ENCODE data around the gene S100A1. TPM values are rescaled to one million over a fixed set of nuclear protein-coding genes. Genes with fewer than 3 reads are reported as not detected.

S100A1 gene
- total and polyA plus RNA-seq, 2 of the 13 experiments (the other 11 are each of a cell fraction or from before 2014, with no cell fraction given) = 120 to 251 TPM

GRCh38 chr1:153670859-153671627, 42.8 kb downstream of the S100A1 start, which contains the start of gene ILF2 (continued):
- TF ChIP-seq ELF4 (CRISPR knock-in tag; IDR thresholded peaks at IDR 0.05; ENCODE audit: borderline replicate concordance) = 0 out of 2 replicates have a peak, but pooled peaks have one; percentile 23
- 0 out of 2 replicates have a peak, but pooled peaks have one; percentile 62 for TF ChIP-seq ZZZ3 (CRISPR knock-in tag; IDR thresholded peaks at IDR 0.05; ENCODE audit: borderline replicate concordance)
- TF ChIP-seq PATZ1 (CRISPR knock-in tag; IDR thresholded peaks at IDR 0.05) = no peak
- peak; percentile 88 for TF ChIP-seq CREB1 (IDR thresholded peaks at IDR 0.05)
- TF ChIP-seq CREB1 (CRISPR knock-in tag; IDR thresholded peaks at IDR 0.05) = peak; percentile 93
- no peak for TF ChIP-seq SP5 (CRISPR knock-in tag; IDR thresholded peaks at IDR 0.05; ENCODE audit: borderline replicate concordance, low read depth)
- TF ChIP-seq ZNF552 (CRISPR knock-in tag; IDR thresholded peaks at IDR 0.05; ENCODE audit: borderline replicate concordance) = no peak
- peak; percentile 68; the same call in 1 of the 2 replicates for TF ChIP-seq ZMAT3 (CRISPR knock-in tag; conservative IDR thresholded peaks at IDR 0.05)
- TF ChIP-seq ZNF614 (CRISPR knock-in tag; IDR thresholded peaks at IDR 0.05; ENCODE audit: borderline replicate concordance) = peak; percentile 63; the same call in 1 of the 2 replicates
- TF ChIP-seq CEBPG (CRISPR knock-in tag; IDR thresholded peaks at IDR 0.05) = peak; percentile 8
- peak; percentile 97 for TF ChIP-seq MAF1 (CRISPR knock-in tag; IDR thresholded peaks at IDR 0.05; ENCODE audit: borderline replicate concordance)
- TF ChIP-seq KDM6A (CRISPR knock-in tag; IDR thresholded peaks at IDR 0.05; ENCODE audit: low read depth) = no peak; the same call in 1 of the 2 replicates
- 0 out of 2 replicates have a peak, but pooled peaks have one; percentile 76 for TF ChIP-seq ZNF615 (CRISPR knock-in tag; IDR thresholded peaks at IDR 0.05; ENCODE audit: borderline replicate concordance)
- TF ChIP-seq GABPA (IDR thresholded peaks at IDR 0.05; ENCODE audit: low read depth, low read length) = no peak
- TF ChIP-seq GABPA (CRISPR knock-in tag; IDR thresholded peaks at IDR 0.05; ENCODE audit: low read depth) = peak; percentile 47
- no peak for TF ChIP-seq ZFP37 (CRISPR knock-in tag; IDR thresholded peaks at IDR 0.05; ENCODE audit: borderline replicate concordance)
- peak; percentile 89 to 94 for TF ChIP-seq POLR2A (IDR thresholded peaks at IDR 0.05; ENCODE audit: insufficient read depth in 1 of 2, low read depth in 2 of 2, low read length in 2 of 2)
- peak; percentile 68; the same call in 1 of the 2 replicates for TF ChIP-seq HINFP (CRISPR knock-in tag; IDR thresholded peaks at IDR 0.05; ENCODE audit: low read depth)
- TF ChIP-seq PHF20 (CRISPR knock-in tag; IDR thresholded peaks at IDR 0.05) = peak; percentile 80
- TF ChIP-seq KMT2A (CRISPR knock-in tag; IDR thresholded peaks at IDR 0.05) = 0 out of 2 replicates have a peak, but pooled peaks have one; percentile 4
- no peak for TF ChIP-seq ZC3H4 (CRISPR knock-in tag; IDR thresholded peaks at IDR 0.05; ENCODE audit: borderline replicate concordance)
- TF ChIP-seq SIN3A (IDR thresholded peaks at IDR 0.05; ENCODE audit: borderline replicate concordance, low read depth, low read length) = peak; percentile 89
- TF ChIP-seq ZMYM3 (CRISPR knock-in tag; IDR thresholded peaks at IDR 0.05) = 0 out of 2 replicates have a peak, but pooled peaks have one; percentile 9
- TF ChIP-seq TCF7 (IDR thresholded peaks at IDR 0.05; ENCODE audit: low read depth) = no peak
- no peak for TF ChIP-seq JUN (CRISPR knock-in tag; IDR thresholded peaks at IDR 0.05)
